Endothelial cell of umbilical vein (primary cell): ENCODE data around the gene GAGE12D. TPM values are rescaled to one million over a fixed set of nuclear protein-coding genes. Genes with fewer than 3 reads are reported as not detected.

Experiments used
- polyA plus RNA-seq, 4 experiments: library from polyadenylated mRNA; depleted of rRNA in 3 of 4; stranded (reverse) in 3 of 4; unstranded in 1 of 4; fragments of >200 nt; gene quantifications; 2 replicates each; pipeline versions ENCODE4 v1.2.1 to v1.2.3, GENCODE V29; 2011 to 2012; ENCODE audit warnings: missing spikeins in 1 of 4
- small RNA-seq: library from RNA; depleted of rRNA; stranded (forward); fragments of <200 nt; gene quantifications from one replicate; pipeline ENCODE3, GENCODE V24; 2012; ENCODE audit warnings: low replicate concordance, low read depth; ENCODE audit not compliant: insufficient read depth, insufficient read length
- total RNA-seq: library from RNA; stranded (reverse); gene quantifications from 2 replicates; pipeline ENCODE4 v1.2.3, GENCODE V29; 2021

Gene GAGE12D
- total and polyA plus RNA-seq, 2 donors (not counting 3 experiments of a cell fraction or from before 2014, with no cell fraction given) = not detected

Small RNAs within 50 kb of the gene (small RNA-seq; reads per million reads assigned to genes)
- gene GAGE12B = not detected

Other genes starting within 250 kb of the GAGE12D start
- not detected in 2 replicates for gene GAGE10, start 238.1 kb upstream of the GAGE12D start, total RNA-seq
- not detected in 2 replicates for gene GAGE10, start 238.1 kb upstream of the GAGE12D start, polyA plus RNA-seq
- not detected in 2 replicates for gene GAGE12J, start 219.7 kb upstream of the GAGE12D start, total RNA-seq
- gene GAGE12J, start 219.7 kb upstream of the GAGE12D start, polyA plus RNA-seq = not detected in 2 replicates
- not detected in 2 replicates for gene GAGE13, start 210.2 kb upstream of the GAGE12D start, total RNA-seq
- gene GAGE13, start 210.2 kb upstream of the GAGE12D start, polyA plus RNA-seq = not detected in 2 replicates
- gene GAGE12C, start 9.6 kb upstream of the GAGE12D start, total RNA-seq = not detected in 2 replicates
- not detected in 2 replicates for gene GAGE12C, start 9.6 kb upstream of the GAGE12D start, polyA plus RNA-seq
- not detected in 2 replicates for gene GAGE12E, start 9.6 kb downstream of the GAGE12D start, total RNA-seq
- gene GAGE12E, start 9.6 kb downstream of the GAGE12D start, polyA plus RNA-seq = not detected in 2 replicates
- gene GAGE12F, start 19.1 kb downstream of the GAGE12D start, total RNA-seq = not detected in 2 replicates
- gene GAGE12F, start 19.1 kb downstream of the GAGE12D start, polyA plus RNA-seq = not detected in 2 replicates
- gene GAGE12G, start 28.7 kb downstream of the GAGE12D start, total RNA-seq = not detected in 2 replicates
- not detected in 2 replicates for gene GAGE12G, start 28.7 kb downstream of the GAGE12D start, polyA plus RNA-seq
- gene GAGE12H, start 38.2 kb downstream of the GAGE12D start, total RNA-seq = not detected in 2 replicates
- gene GAGE12H, start 38.2 kb downstream of the GAGE12D start, polyA plus RNA-seq = not detected in 2 replicates
- gene GAGE2A, start 47.8 kb downstream of the GAGE12D start, total RNA-seq = not detected in 2 replicates
- gene GAGE2A, start 47.8 kb downstream of the GAGE12D start, polyA plus RNA-seq = not detected in 2 replicates
- gene GAGE1, start 57.3 kb downstream of the GAGE12D start, total RNA-seq = not detected in 2 replicates
- not detected in 2 replicates for gene GAGE1, start 57.3 kb downstream of the GAGE12D start, polyA plus RNA-seq
- not detected in 2 replicates for gene PAGE1, start 154.3 kb downstream of the GAGE12D start, total RNA-seq
- not detected in 2 replicates for gene PAGE1, start 154.3 kb downstream of the GAGE12D start, polyA plus RNA-seq